OCI-LY3 (cell line): ENCODE results near the gene AKIRIN1.
"Not testable (repeated sequence)": the region's sequence is repeated elsewhere in the genome, so short reads cannot be mapped to it uniquely, and the experiment has no call there.

Experiments used
- H2AFZ ChIP-seq: fragments of 200-600, 300-600 bp; shearing (Covaris generic); 2 replicates; pipeline ENCODE4 v1.6.0; 2014; ENCODE audit warnings: antibody characterized with exemption, low read depth, low read length
- H3K27ac ChIP-seq: fragments of 200-600, 300-600 bp; sonication (generic); 2 replicates; pipeline ENCODE4 v1.5.1; 2014; ENCODE audit warnings: mild to moderate bottlenecking, low read length, moderate library complexity, mixed read lengths
- H3K27me3 ChIP-seq: fragments of 200-600, 300-600 bp; sonication (generic); 2 replicates; pipeline ENCODE4 v1.6.1; 2014; ENCODE audit warnings: low read depth, low read length, mixed read lengths
- H3K36me3 ChIP-seq: fragments of 200-600, 300-600 bp; sonication (generic); replicated peaks from 2 replicates; pipeline ENCODE3; 2014; ENCODE audit warnings: low read depth, low read length, mixed read lengths
- H3K4me1 ChIP-seq: fragments of 300-600, 200-600 bp; sonication (generic); 2 replicates; pipeline ENCODE4 v1.6.1; 2014; ENCODE audit warnings: low read length, mixed read lengths
- H3K4me2 ChIP-seq: fragments of 200-600, 300-600 bp; sonication (generic); 2 replicates; pipeline ENCODE4 v1.6.1; 2014; ENCODE audit warnings: low read length, mixed read lengths
- H3K4me3 ChIP-seq: fragments of 300-600, 200-600 bp; sonication (generic); 2 replicates; pipeline ENCODE4 v1.5.1; 2014; ENCODE audit warnings: antibody characterized with exemption, mild to moderate bottlenecking, low read length, moderate library complexity
- H3K79me2 ChIP-seq: fragments of 300-600, 200-600 bp; shearing (Covaris generic); 2 replicates; pipeline ENCODE4 v1.6.1; 2014; ENCODE audit warnings: mild to moderate bottlenecking, low read length, mixed read lengths
- H3K9ac ChIP-seq: fragments of 300-600, 200-600 bp; shearing (Covaris generic); 2 replicates; pipeline ENCODE4 v1.6.0; 2014; ENCODE audit warnings: mild to moderate bottlenecking, low read length, moderate library complexity
- H3K9me3 ChIP-seq: fragments of 200-600, 300-600 bp; shearing (Covaris generic); 2 replicates; pipeline ENCODE4 v1.6.1; 2014; ENCODE audit warnings: low read length, mixed read lengths; ENCODE audit not compliant: insufficient read depth
- H4K20me1 ChIP-seq: fragments of 200-600, 300-600 bp; sonication (generic); 2 replicates; pipeline ENCODE4 v1.6.1; 2016; ENCODE audit warnings: low read length, mixed read lengths; ENCODE audit not compliant: insufficient read depth
- CTCF ChIP-seq: fragments of 200-600, 300-600 bp; sonication (generic); IDR thresholded peaks from 2 replicates; pipeline ENCODE4 v1.5.1; 2014; ENCODE audit warnings: antibody characterized with exemption, low read length, low read depth
- EZH2phosphoT487 ChIP-seq: fragments of 200-600 bp; shearing (Covaris generic); IDR thresholded peaks from 2 replicates; pipeline ENCODE4 v1.6.1; 2018; ENCODE audit warnings: antibody characterized with exemption, mixed run types, low read depth

AKIRIN1 gene

GRCh38 chr1:39003794-39004193 is 12.7 kb downstream of the AKIRIN1 start:
- Histone ChIP-seq H3K4me2 (no peak overlapping the region), H4K20me1 (peaks cover 16% of the 10 kb centered on the region), H2AFZ (no peak overlapping the region), H3K27me3 (no peaks in the 10 kb centered on the region), H3K9me3 (no peaks in the 10 kb centered on the region), H3K36me3 (peaks cover 50% of the 10 kb centered on the region), H3K27ac (no peak overlapping the region), H3K9ac (no peak overlapping the region), H3K4me3 (no peak overlapping the region), H3K79me2 (peaks cover 30% of the 10 kb centered on the region), H3K4me1 (no peaks in the 10 kb centered on the region)
- TF ChIP-seq CTCF, result no peak
- no peak for TF ChIP-seq EZH2phosphoT487

GRCh38 chr1:39006287-39006686 is 15.2 kb downstream of the AKIRIN1 start:
- no peak overlapping the region for H3K9ac ChIP-seq
- H3K9me3 ChIP-seq, result no peaks in the 10 kb centered on the region
- no peak overlapping the region for H3K4me3 ChIP-seq
- peaks cover 13% of the 10 kb centered on the region; the same call in 1 of the 2 replicates for H3K79me2 ChIP-seq
- H3K4me2 ChIP-seq, result no peak overlapping the region
- H2AFZ ChIP-seq, result no peak overlapping the region
- H3K27me3 ChIP-seq, result no peaks in the 10 kb centered on the region
- H3K4me1 ChIP-seq, result no peaks in the 10 kb centered on the region
- peaks cover 7% of the 10 kb centered on the region; the same call in 1 of the 2 replicates for H4K20me1 ChIP-seq
- H3K27ac ChIP-seq, result no peak overlapping the region
- H3K36me3 ChIP-seq, result peaks cover 47% of the 10 kb centered on the region
- no peak for TF ChIP-seq EZH2phosphoT487
- no peak for TF ChIP-seq CTCF

- peaks cover 43% of the 10 kb centered on the region for H3K36me3 ChIP-seq
- H2AFZ ChIP-seq, result no peak overlapping the region
- H3K4me3 ChIP-seq, result no peak overlapping the region
- H3K4me2 ChIP-seq, result no peak overlapping the region
- H3K27ac ChIP-seq, result no peak overlapping the region
- no peak for TF ChIP-seq EZH2phosphoT487
- no peaks in the 10 kb centered on the region for H3K4me1 ChIP-seq
- no peak overlapping the region for H3K9ac ChIP-seq
- no peaks in the 10 kb centered on the region for H3K27me3 ChIP-seq
- peaks cover 2% of the 10 kb centered on the region; the same call in 1 of the 2 replicates for H4K20me1 ChIP-seq
- no peaks in the 10 kb centered on the region for H3K9me3 ChIP-seq
- H3K79me2 ChIP-seq, result peaks cover 6% of the 10 kb centered on the region; the same call in 1 of the 2 replicates
These were observed 15.9 kb downstream of the AKIRIN1 start for GRCh38 chr1:39006726-39007645.

GRCh38 chr1:39014956-39015355 is 23.9 kb downstream of the AKIRIN1 start:
- not testable (repeated sequence) for H3K4me3 ChIP-seq, H3K9ac ChIP-seq, H3K4me2 ChIP-seq, H2AFZ ChIP-seq, H3K4me1 ChIP-seq, H3K27me3 ChIP-seq, H3K36me3 ChIP-seq, H3K79me2 ChIP-seq, H3K9me3 ChIP-seq, H4K20me1 ChIP-seq, H3K27ac ChIP-seq

- Histone ChIP-seq H3K4me3 (no peak overlapping the region), H3K4me2 (no peak overlapping the region), H3K9me3 (no peaks in the 10 kb centered on the region), H4K20me1 (no peaks in the 10 kb centered on the region), H3K27me3 (no peaks in the 10 kb centered on the region), H3K36me3 (peaks cover 4% of the 10 kb centered on the region), H3K4me1 (no peaks in the 10 kb centered on the region), H2AFZ (no peak overlapping the region), H3K79me2 (no peaks in the 10 kb centered on the region), H3K27ac (no peak overlapping the region), H3K9ac (no peak overlapping the region)
- TF ChIP-seq CTCF (no peak), EZH2phosphoT487 (no peak)
These were observed 25.6 kb downstream of the AKIRIN1 start for GRCh38 chr1:39016604-39017171.
